HG03521 (cell line): Measurements from ENCODE around the gene ZNF585A.
"Not testable (repeated sequence)": the region's sequence is repeated elsewhere in the genome, so short reads cannot be mapped to it uniquely, and the experiment has no call there.

ENCODE experiments used
- ATAC-seq: cut with Tn5 transposase; IDR thresholded peaks from one replicate; pipeline ENCODE4 v1.9.1; 2021; ENCODE audit warnings: mild to moderate bottlenecking, moderate library complexity; ENCODE audit not compliant: unreplicated experiment

The ZNF585A gene

DNA sequence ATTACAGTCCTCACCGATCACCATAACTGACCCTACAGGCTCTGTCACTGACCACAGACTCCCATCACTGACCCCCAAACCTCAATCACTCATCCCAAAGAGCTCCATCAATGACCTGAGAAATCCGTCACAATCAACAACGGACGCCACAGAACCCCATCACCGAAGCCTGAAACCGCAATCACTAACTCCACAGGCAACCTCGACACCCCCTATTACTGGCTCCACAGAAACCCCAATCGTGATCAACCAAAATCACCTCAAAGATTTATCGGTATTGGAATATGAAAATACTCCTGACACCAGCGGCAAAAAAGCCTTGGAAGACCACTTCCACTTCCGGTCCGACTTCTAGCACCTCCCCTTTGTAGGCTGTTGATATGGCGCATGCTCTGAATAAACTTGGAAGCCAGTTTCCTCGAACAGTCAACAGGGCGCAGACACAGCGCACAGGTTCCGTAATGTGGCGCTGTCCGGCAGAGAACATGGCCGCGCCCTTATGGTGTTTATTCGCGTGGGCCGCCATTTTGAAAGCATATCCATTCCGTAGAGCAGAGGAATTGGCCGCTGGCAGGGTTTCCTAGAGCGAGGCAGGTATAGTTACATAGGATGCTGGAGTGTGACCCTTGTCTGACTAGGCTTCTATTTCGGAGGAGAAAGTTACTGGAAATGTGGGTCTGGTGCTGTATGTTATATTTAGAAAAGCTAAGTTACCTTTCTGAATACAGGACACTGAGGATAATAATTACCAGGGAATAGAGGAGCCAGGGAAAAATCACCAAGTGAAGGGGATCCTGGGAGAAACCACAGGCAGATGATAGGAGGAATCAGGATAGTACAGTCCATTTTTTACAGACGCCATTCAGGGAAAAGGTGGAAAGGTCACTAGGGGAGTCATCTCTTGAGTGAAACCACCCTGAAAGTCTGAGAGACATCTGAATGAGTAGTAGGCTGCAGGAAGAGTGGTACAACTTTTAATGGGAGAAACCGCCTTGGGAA lies at the start of gene ZNF585A:
ZNF585A (minus strand) TSS at position 328 of the 999 bp plus-strand sequence. CDS start 2,785 bp downstream, outside the sequence.
- peak; percentile 99 for ATAC-seq

DNA sequence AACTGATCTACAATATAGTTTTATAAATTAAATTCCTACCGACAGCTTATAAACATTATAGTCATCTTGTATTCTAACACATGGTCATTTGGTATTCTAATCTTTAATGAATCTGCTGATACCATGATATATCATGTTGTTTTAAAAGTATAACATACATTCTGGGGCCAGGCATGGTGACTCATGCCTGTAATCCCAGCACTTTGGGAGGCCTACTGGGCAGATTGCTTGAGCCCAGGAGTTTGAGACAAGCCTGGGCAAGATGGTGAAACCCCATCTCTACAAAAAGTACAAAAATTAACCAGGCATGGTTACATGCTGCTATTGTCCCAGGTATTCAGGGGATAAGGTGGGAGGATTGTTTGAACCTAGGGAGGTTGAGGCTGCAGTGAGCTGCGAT lies 48.6 kb upstream of the ZNF585A start:
- ATAC-seq, result no peak

GRCh38 chr19:37220383-37220782 lies 47.9 kb upstream of the ZNF585A start:
- no peak for ATAC-seq

DNA sequence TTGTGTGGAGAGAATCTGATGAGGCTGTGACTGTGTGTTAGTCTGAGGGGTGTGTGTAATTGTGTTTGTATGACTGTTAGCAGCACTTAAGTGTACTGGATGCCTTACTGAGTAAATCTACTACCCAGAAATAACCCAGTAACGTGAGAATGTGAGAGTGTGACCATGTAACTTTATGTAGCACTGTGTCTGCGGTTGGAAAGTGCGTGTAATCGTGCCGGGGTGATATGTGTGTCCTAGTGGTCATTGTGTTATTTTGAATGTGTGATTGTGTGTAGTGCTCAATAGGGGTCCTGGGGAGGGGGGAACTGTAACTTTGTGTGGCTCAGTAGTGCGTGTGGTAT lies 46.1 kb upstream of the ZNF585A start:
- no peak for ATAC-seq

- ATAC-seq, result peak; percentile 87
Observed at GRCh38 chr19:37217775-37218591, 45.5 kb upstream of the ZNF585A start, which contains the start of gene ZNF383. Gene ZNF383 (plus strand): TSS chr19:37218214. CDS start chr19:37230454, 12,240 bp downstream.

DNA sequence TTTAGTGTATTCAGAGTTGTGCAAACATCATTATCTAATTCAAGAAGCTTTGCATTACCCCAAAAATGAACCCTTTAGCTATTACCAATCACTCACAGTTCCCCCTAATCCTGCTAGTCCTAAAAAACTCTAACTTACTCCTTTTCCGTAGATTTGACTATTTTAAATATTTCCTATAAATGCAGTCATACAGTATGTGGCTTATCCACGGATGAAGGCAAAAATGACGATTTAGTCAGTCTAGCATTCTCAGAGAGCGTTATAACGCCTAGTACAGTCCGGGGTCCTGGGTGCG lies 44.9 kb upstream of the ZNF585A start:
- no peak for ATAC-seq

- no peak for ATAC-seq
Observed at GRCh38 chr19:37197768-37198167, 25.3 kb upstream of the ZNF585A start.

DNA sequence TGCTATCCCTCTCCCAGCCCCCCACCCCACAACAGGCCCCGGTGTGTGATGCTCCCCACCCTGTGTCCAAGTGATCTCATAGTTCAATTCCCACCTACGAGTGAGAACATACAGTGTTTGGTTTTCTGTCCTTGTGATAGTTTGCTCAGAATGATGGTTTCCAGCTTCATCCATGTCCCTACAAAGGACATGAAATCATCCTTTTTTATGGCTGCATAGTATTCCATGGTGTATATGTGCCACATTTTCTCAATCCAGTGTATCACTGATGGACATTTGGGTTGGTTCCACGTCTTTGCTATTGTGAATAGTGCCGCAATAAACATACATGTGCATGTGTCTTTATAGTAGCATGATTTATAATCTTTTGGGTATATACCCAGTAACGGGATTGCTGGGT lies 24.6 kb upstream of the ZNF585A start:
- ATAC-seq, result not testable (repeated sequence)

DNA sequence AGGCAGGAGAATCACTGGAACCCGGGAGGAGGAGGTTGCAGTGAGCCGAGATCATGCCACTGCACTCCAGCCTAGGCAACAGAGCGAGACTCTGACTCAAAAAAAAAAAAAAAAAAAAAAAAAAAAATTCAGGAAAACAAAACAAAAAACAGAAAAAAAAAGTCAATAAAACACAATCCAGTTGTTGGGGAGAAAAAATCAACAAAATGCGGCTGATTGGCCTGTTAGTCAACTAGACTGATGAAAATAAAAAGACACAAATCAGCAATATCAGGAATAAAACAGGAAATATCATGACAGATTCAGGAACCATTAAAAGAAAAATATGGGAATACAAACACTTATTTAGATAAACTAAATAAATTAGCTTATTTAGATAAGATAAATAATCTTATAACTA lies 22.8 kb upstream of the ZNF585A start:
- ATAC-seq, result not testable (repeated sequence)

- not testable (repeated sequence) for ATAC-seq
Observed at GRCh38 chr19:37186071-37186470, 13.6 kb upstream of the ZNF585A start.

GRCh38 chr19:37165635-37166034 lies 6.9 kb downstream of the ZNF585A start:
- ATAC-seq, result no peak

DNA sequence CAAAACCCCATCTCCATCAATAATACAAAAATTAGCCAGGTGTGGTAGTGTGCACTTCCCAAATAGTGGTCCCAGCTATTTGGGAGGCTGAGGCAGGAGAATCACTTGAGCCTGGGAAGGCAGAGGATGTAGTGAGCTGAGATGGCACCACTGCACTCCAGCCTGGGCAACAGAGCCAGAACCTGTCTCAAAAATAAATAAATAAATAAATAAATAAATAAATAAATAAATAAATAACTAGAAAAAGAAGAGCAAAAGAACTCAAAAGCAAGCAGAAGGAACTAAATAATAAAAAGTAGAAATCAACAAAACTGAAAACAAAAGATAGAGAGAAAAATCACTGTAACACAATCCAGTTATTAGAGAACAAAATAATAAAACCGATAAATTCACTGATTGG lies 12.3 kb downstream of the ZNF585A start:
- ATAC-seq, result no peak

GRCh38 chr19:37148214-37148613 lies 24.3 kb downstream of the ZNF585A start:
- no peak for ATAC-seq

- no peak for ATAC-seq
Observed at GRCh38 chr19:37136111-37136510, 36.4 kb downstream of the ZNF585A start.

- no peak for ATAC-seq
Observed at GRCh38 chr19:37128821-37129177, 43.7 kb downstream of the ZNF585A start.

DNA sequence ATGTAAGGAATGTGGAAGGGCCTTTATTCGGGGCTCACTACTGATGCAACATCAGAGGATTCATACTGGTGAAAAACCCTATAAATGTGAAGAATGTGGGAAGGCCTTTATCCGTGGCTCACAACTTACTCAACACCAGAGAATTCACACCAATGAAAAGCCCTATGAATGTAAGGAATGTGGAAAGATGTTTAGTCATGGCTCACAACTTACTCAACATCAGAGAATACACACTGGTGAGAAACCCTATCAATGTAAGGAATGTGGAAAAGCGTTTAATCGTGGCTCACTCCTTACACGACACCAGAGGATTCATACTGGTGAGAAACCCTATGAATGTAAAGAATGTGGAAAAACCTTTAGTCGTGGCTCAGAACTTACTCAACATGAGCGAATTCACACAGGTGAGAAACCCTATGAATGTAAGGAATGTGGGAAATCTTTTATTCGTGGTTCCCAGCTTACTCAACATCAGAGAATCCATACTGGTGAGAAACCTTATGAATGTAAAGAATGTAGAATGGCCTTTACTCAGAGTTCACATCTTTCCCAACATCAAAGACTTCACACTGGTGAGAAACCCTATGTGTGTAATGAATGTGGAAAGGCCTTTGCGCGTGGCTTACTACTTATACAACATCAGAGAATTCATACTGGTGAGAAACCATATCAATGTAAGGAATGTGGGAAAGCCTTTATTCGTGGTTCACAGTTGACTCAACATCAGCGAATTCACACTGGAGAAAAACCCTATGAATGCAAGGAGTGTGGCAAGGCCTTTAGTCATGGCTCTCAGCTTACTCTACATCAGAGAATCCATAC lies 44.3 kb downstream of the ZNF585A start:
- ATAC-seq, result no peak

GRCh38 chr19:37122093-37122492 lies 50.4 kb downstream of the ZNF585A start:
- not testable (repeated sequence) for ATAC-seq

- no peak for ATAC-seq
Observed at GRCh38 chr19:37114001-37114400, 58.5 kb downstream of the ZNF585A start.

DNA sequence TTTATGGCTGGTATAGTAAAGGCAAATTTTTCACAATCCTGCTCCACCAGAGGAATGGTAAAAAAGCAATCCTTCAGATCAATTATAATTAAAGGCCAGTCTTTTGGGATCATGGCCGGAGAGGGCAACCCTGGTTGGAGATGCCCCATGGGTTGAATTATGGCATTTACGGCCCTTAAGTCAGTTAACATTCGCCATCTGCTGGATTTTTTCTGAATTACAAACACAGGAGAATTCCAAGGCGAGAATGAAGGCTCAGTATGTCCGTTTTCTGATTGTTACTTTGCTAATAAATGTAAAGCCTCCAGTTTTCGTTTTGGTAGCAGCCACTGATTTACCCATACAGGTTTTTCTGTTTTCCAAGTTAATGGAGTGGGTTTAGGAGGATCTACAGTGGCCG lies 60.7 kb downstream of the ZNF585A start:
- not testable (repeated sequence) for ATAC-seq

- ATAC-seq, result not testable (repeated sequence)
Observed at GRCh38 chr19:37104135-37104534, 68.4 kb downstream of the ZNF585A start.

DNA sequence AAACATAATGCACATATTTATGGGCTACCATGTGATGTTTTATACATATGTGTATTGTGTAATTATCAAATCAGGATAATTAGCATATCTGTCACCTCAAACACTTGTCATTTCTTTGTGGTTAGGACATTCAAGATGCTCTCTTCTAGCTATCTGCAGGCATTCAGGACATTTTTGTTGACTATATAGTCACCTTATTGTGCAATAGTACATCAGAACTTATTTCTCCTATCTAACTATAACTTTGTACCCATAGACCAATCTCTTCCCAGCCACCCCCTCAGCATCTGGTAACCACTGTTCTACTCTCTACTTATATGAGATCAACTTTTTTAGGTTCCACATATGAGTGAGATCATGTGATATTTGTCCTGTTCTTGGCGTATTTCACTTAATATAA lies 73.9 kb downstream of the ZNF585A start:
- no peak for ATAC-seq
